BJ (cell line): ENCODE data around the gene MTSS2. TPM values are rescaled to one million over a fixed set of nuclear protein-coding genes. Genes with fewer than 3 reads are reported as not detected.

Experiments
- CTCF ChIA-PET: fragments of 350-600 bp; formaldehyde crosslinking; extraction: SDS; loops from one replicate; lab custom pipeline; 2021; ENCODE audit warnings: antibody characterized with exemption, inconsistent platforms; lab: Yijun Ruan, JAX
- POLR2A ChIA-PET: fragments of 300-600 bp; sonication (Branson Sonifier 250); formaldehyde crosslinking; extraction: SDS; loops from one replicate; lab custom pipeline; 2021; ENCODE audit warnings: antibody characterized with exemption; lab: Charles Lee
- DNase-seq: peaks from one replicate; pipeline ENCODE4 v3.0.0-alpha.2; 2011; ENCODE audit warnings: low read depth
- H3K27me3 ChIP-seq: 2 replicates; pipeline ENCODE4 v1.6.0; 2011; ENCODE audit warnings: low read length; ENCODE audit not compliant: control insufficient read depth, insufficient read depth
- H3K36me3 ChIP-seq: 2 replicates; pipeline ENCODE4 v1.5.1; 2011; ENCODE audit warnings: low read length; ENCODE audit not compliant: control insufficient read depth, insufficient read depth
- H3K4me3 ChIP-seq: 2 replicates; pipeline ENCODE4 v1.5.1; 2011; ENCODE audit warnings: low read depth, mild to moderate bottlenecking, control low read depth, low read length
- polyA plus RNA-seq: library from polyadenylated mRNA; depleted of rRNA; stranded (reverse); fragments of >200 nt; gene quantifications from 2 replicates; pipeline ENCODE4 v1.2.3, GENCODE V29; 2011
- TF ChIP-seq, protein P1 (sequence below): IDR thresholded peaks from 2 replicates; pipeline ENCODE4 v1.5.1; 2011; ENCODE audit warnings: low read depth, mild to moderate bottlenecking, control low read depth, inconsistent platforms, low read length, moderate library complexity; ENCODE audit not compliant: insufficient read depth

The MTSS2 gene
- polyA plus RNA-seq, 1 experiment, result 170 TPM

DNA sequence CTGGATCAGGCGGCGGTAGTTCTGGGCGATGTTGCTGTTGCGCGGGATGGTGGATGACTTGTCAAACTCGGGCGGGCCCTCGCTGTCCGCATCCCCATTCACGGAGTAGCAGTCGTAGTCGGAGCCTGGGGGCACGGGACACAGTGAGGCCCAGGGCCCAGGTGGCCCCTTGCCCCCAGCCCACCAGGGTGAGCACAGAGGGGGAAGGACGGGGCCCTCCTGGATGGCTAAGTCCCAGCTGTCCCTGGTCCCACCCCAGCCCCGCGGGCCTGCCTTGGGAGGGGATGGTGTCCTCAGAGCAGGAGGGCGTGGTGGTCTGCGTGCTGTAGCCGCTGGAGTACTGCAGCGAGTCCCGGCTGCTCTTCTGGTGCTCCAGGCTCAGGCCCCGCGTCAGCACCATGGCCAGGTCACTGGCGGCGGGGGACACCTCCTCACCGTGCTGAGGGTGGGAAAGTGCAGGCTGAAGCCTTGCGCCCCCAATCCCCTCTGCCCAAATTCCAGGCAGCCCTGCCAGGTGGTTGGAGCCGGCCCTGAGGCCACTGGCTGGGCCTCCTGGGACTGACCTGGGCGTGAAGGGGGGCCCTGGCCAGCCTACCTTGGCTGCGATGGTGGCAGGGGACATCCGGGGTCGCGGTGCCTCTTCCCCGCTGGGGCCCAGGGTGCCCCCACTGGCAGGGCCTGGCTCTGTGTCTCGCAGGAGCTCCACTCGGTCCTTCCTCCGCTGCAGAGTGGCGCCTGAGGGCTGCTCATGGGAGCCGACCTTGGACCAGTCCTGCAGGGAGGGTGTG is 21.3 kb downstream of the MTSS2 start:
- Histone ChIP-seq H3K4me3 (no peak overlapping the region), H3K36me3 (peaks cover 56% of the 10 kb centered on the region), H3K27me3 (no peaks in the 10 kb centered on the region)
- ChIA-PET CTCF (interaction anchor here (1.6 to 1.9 kb wide), 2 partner anchors 11 to 107 kb away, joined by 6 to 9 read pairs; no protein-coding TSS in a partner anchor), POLR2A (no interaction called here)
- TF ChIP-seq, protein P1, sequence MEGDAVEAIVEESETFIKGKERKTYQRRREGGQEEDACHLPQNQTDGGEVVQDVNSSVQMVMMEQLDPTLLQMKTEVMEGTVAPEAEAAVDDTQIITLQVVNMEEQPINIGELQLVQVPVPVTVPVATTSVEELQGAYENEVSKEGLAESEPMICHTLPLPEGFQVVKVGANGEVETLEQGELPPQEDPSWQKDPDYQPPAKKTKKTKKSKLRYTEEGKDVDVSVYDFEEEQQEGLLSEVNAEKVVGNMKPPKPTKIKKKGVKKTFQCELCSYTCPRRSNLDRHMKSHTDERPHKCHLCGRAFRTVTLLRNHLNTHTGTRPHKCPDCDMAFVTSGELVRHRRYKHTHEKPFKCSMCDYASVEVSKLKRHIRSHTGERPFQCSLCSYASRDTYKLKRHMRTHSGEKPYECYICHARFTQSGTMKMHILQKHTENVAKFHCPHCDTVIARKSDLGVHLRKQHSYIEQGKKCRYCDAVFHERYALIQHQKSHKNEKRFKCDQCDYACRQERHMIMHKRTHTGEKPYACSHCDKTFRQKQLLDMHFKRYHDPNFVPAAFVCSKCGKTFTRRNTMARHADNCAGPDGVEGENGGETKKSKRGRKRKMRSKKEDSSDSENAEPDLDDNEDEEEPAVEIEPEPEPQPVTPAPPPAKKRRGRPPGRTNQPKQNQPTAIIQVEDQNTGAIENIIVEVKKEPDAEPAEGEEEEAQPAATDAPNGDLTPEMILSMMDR, result no peak
- DNase-seq, result no peak

DNA sequence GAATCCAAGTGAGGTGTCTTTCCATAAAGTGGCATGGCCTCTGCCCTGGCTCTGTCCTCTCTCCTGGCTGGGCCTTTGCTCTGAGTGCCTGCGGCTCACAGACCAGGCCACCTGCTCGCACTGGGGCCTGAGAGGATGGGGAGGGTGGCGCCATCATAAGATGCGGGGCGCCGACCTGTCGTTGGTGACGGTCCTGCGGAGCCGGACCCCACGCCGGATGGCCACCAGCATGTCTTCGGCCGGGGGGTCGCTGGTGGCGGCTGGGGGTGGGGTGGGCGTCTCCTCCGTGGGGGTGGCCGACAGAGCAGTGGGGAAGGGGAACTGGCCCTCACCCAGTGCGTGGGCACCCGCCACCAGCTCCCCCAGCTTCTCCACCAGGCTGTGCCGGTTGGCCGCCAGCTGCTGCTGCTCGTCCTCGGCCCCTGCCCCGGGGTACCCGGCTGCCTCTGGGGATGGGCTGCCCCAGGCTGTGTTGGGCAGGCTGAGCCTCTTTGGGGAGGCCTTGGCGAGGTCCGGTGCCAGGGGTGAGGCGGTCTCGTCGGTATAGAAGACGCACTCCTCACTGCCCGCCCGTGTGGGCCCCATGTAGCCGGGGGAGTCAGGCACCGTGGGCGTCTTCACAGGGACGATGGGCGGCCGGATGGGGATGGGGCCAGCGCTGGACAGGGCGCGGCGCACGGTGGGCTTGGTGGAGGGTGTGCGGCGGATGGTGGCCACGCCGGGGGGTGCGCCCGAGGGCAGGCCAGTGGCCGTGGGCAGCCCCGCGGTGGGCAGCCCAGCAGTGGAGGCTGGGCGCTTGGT is 22.1 kb downstream of the MTSS2 start:
- CTCF ChIA-PET, result interaction anchor here (1.6 kb wide), 1 partner anchor 107 kb away, joined by 6 read pairs; no protein-coding TSS in a partner anchor
- Histone ChIP-seq H3K27me3 (no peaks in the 10 kb centered on the region), H3K36me3 (peaks cover 53% of the 10 kb centered on the region), H3K4me3 (no peak overlapping the region)
- DNase-seq, result no peak
- POLR2A ChIA-PET, result no interaction called here
- TF ChIP-seq, protein P1, result no peak

DNA sequence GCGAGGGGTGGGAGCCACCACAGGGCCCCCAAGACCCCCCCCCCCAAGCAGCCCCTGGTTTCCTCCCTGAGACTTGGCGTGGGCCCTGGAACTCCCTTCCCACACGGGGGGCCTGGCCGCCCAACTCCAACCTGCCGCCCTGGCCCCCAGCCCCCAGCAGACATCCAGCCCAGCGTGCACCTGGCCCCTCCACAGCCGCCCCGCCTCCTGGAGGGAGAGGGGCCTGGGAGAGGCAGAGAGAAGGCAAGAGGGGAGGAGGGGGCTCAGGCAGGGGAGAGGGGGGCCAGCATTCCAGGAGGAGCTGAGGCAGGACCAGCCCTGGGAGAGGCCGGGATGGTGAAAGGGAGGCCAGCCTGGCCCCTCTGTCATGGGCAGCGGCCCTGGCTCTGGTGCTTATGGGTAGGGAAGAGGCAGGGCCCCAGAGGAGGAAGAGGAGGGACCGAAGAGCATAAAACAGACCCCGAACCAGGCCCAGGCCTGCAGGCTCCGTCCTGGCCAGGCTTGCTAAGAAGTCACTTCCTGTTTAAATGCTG is 22.8 kb downstream of the MTSS2 start:
- TF ChIP-seq, protein P1, result no peak
- ChIA-PET CTCF (no interaction called here), POLR2A (no interaction called here)
- Histone ChIP-seq H3K4me3 (no peak overlapping the region), H3K27me3 (no peaks in the 10 kb centered on the region), H3K36me3 (peaks cover 51% of the 10 kb centered on the region)
- DNase-seq, result no peak

DNA sequence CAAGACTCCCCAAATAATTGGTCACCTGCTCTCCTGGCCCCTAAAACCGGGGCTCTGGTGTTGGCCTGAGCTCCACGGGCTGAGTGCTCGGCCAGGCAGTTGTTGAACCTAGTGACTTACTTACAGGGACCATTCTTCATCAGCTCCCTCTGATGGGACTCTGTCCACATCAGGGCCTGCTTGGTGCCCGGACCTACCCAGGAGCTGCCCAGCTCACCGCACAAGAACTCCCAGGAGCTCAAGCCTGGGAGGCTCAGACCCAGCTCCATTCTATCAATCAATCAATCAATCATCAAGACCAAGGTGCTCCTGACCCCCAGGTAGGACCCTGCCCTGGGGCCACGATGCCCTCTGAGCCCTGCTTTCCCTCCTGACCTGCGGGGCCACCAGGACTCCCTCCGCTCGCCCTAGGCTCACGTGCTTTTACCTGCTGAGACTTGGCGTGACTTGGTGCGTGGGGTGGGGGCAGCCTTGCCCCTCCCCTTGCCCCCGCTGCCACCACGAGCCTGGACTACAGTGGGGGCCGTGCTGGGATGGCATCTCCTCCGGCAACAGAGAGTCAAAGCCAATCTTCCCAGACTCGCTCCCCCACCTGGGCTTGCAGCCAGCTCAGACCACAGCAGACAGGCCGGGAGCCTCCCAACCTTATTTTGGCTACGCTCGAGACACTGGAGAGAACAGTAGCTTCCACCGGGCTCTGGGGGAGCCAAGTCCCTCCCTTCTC is 23.8 kb downstream of the MTSS2 start:
- DNase-seq, result no peak
- Histone ChIP-seq H3K36me3 (peaks cover 47% of the 10 kb centered on the region), H3K4me3 (no peak overlapping the region), H3K27me3 (no peaks in the 10 kb centered on the region)
- ChIA-PET POLR2A (no interaction called here), CTCF (interaction anchor here (0.7 to 1.3 kb wide), 4 partner anchors 41 to 109 kb away, joined by 3 to 6 read pairs (median 4); no protein-coding TSS in a partner anchor)
- TF ChIP-seq, protein P1, result no peak
